HUDEP-2 (cell line): ENCODE results near the gene CNTNAP2.

Source experiments
- DNase-seq, 76 experiments: peaks; one replicate each; lab custom pipeline; 2025; ENCODE audit not compliant: unreplicated experiment in 76 of 76; lab: John Stamatoyannopoulos, UW

CNTNAP2 gene

DNA sequence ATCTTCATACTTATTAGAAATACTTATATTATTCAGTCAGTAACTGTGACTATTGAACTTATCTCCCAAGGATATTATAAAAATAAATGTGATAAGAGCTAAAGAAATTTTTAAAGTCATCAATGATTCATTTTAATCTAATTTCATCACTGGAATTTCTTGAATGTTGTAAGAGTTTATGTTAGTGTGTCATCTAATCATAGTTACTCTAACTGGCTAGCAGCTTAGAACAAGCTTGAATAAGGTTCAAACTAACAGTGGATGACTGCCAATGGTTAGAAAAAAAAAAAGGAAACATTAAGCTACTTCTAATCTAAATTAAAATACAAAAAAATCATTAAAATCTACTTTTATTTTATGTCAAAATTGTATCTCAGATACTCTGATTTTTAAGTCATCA lies 1066.3 kb downstream of the CNTNAP2 start:
- DNase-seq = no peak

GRCh38 chr7:147183276-147183675 lies 1066.7 kb downstream of the CNTNAP2 start:
- DNase-seq = no peak

DNA sequence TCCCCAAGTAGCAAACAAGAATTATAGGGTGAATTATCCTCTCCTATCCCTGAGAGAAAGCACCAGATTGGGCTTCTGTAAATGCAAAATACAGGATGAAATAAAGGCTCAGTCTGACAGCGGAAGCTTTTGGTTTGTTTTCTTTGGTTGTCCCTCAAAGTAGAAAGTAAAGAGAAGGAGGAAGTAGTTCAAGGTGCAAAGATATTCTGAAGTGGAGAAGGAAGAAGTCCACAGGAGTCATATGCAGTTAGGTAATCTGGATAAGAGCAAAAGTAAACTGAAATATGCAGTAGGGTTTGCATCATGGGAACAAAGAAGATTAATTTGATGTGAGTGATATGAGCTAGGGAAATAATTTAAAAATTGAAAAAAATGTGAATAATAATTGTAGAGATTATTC lies 1071.9 kb downstream of the CNTNAP2 start:
- no peak for DNase-seq

DNA sequence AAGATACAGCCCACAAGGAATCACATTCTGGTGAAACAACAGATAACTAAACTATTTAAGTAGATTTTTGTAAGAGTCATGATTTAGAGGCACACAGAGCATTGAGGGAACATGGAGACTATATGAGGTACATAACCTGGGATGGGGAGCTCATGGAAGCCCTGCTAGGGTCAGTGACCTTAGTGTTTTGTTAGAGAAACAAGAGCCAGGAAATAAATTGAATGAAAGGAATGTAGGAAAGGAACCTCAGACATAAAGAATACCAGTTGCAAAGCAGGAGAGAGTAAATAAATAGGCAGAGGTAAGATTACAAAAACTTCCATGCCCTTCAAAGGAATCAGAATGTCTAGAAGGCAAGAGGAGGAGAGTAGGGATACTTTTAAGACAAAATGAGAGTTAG lies 1076.9 kb downstream of the CNTNAP2 start:
- no peak for DNase-seq

DNA sequence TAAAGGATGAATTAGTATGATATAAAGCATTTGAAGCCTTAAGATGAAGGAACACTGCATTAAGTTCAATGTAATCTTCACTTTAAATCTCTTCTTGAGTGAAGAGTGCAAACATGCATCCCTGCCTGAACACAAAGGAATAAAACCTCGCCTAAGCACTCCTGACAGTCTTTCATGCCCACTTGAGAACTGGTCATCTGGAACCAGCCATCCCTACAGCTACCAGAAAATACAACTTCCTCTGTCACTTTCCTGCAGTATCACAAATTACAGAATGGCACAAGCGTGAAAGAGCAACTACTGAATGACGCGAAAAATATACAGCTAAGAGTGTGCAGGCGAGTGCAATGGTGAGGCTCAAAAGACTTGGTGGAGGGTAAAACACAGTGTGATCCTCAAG lies 1079.9 kb downstream of the CNTNAP2 start:
- no peak for DNase-seq

GRCh38 chr7:147197006-147197405 lies 1080.4 kb downstream of the CNTNAP2 start:
- DNase-seq = peak in 1 of 76 experiments; percentile 0

DNA sequence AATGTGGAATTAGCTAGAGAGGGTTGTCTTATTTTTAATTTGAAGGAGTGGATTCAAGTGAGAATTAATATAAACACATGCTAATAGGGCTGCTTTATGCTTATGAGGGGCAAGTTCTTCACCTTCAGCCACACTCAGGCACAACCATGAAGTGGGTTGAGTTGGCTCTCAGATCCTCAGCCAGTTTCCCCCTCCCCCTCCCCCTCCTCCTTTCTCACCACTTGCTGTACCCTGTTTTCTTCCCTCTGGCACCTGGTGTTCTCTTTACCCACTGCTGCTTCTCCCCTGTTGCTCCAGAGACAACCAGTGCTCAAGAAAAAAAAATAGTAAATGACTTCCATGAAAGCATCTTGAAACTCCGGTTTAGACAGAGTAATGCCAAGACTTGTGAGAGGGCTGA lies 1083.3 kb downstream of the CNTNAP2 start:
- no peak for DNase-seq

DNA sequence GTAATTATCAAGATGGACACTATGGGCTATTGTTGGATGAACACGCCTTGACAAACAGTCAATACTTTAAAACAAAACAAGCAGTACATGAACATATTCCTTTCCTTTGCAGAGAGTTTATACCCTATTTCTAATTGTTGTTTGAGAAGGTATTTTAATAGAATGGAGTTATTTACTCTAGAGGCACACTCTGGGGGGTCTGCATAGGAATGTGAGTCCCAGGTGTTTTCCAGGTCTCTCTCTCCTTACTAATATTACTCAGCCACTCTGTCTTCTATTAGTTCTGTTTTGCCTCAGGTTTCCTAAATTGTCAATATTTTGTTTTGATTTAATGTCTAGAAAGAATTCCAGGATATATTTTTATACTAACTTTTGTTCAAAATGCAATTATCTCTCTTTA lies 1091.4 kb downstream of the CNTNAP2 start:
- no peak for DNase-seq

DNA sequence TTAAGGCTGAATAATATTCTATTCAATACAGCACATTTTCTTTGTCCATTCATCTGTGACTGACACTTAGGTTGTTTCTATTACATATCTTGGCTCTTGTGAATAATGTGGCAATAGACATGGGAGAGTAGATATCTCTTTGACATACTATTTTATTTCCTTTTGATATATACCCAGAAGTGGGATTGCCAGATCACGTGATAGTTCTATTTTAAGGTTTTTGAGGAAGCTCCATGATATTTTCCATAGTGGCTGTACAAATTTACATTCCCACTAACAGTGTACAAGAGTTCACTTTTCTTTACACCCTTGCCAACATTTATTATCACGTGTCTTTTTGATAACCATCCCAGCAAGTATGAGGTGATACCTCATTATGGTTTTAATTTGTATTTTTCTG lies 1114.7 kb downstream of the CNTNAP2 start:
- DNase-seq = no peak

GRCh38 chr7:147235645-147236382 lies 1119.2 kb downstream of the CNTNAP2 start:
- no peak for DNase-seq

DNA sequence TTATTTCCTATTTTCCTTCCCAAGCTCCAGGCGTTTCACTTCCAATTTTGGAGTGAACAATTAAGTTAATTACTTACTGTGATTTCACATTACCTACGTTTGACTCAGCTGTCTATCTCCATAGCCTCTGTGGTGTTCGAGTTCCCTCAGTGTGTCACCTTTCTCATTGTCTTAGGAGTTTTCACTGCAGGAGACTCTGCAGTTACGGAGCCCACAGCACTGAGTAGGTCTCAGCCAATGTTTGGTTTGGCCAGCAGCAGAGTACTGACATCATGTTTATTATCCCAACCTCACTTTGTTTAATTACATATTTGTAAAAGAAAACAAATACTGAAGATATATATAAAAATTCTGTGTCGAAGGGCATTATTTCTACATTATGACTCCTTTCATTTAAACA lies 1123.9 kb downstream of the CNTNAP2 start:
- DNase-seq = no peak

DNA sequence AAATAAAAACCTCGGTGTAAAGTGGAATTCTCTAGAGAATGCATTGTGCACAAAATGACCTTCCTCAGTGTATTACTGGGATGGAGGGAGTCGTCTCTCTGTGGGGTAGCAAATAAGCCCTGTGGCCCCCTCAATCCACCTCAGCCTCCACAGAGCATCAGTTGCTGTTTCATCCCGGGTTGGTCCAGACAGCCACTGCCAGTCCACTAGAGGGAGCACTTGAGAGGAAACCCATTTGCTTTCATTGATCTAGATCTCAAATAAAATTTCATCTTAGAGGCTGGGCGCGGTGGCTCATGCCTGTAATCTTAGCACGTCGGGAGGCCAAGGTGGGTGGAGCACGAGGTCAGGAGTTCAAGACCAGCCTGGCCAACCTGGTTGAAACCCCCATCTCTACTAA lies 1128.7 kb downstream of the CNTNAP2 start:
- peak in 9 of 76 experiments; percentile 0 to 23 (median 3) for DNase-seq

DNA sequence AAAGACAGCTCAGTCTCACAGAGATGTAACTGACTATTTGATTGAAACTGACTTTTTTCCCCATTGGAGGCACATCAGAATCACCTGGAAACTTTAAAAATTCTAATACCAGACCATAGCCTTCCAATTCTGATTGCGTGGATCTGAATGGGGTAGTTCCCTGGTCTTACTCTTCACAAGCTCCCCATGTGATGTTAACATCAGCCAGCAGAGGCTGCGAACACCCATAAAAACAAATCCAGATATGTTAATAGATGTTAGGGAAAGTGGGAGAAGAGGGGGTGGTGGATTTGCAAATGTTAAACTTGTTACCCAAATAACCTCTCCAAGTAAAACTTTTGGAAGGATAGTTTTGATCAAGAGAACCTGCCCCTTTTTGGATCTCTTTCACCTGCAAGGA lies 1133.4 kb downstream of the CNTNAP2 start:
- no peak for DNase-seq

DNA sequence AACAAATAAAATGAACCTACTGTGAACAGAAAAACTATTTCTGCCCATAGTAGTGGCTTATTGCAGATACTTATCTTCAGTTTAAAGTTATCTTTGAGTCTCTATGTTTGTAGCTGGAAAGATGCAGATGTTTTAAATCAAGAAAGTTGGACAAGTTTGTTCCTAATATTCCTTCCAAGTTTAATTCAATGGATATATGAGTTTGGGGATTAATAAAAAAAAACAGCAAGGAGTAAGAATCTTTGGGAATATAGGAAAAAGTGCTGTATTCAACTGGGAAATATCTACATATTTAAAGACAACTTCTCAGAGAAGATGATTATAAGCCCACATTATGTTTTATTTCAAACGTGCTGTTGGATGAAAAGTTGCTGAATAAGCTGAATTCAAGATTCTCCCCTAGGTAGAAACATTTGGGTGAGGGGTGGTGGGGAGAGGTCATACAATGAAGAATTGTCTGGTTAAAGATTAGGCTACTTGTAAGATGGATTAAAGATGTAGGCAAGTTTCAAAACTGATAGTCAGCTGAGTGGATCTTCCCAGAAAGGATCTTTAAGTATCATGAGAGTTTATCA lies 1135.2 kb downstream of the CNTNAP2 start:
- DNase-seq = no peak

GRCh38 chr7:147261693-147262092 lies 1145.1 kb downstream of the CNTNAP2 start:
- DNase-seq = no peak

DNA sequence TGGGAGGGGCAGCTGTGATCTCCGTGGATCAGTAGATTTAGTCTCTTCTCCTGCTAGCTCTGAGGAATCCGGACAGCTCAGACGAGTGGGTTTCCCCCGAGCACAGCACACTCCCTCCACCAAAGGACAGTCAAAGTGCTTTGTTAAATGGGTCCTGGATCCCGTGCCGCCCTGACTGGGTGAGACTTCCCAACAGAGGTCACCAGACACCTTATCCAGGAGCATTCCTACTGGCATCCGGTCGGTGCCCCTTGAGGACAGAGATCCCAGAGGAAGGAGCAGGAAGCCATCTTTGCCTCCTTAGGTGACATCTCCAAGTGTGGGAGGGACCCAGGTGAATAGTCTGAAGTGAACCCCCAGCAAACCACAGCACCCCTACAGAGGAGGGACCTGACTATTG lies 1148.9 kb downstream of the CNTNAP2 start:
- no peak for DNase-seq

GRCh38 chr7:147276106-147276505 lies 1159.5 kb downstream of the CNTNAP2 start:
- no peak for DNase-seq

- DNase-seq = no peak
Measured at GRCh38 chr7:147276783-147277370, 1160.3 kb downstream of the CNTNAP2 start.

DNA sequence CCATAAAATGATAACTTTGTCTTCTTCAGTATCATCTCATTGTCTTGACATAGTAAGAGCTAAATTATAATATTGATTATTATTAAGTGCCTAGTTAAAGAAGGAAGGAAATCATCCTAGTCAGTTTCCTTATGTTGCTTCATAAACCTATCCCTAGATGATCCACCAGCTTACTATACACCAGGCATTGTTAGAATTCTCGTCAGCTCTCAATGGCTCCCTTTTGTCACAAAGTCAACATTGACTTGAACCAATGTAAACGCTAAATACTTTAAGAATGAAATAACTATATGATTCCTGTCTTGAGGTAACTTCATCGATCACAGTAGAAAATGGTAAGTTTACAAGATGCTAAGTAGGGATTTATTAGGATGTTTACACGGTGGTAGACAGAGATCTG lies 1162.9 kb downstream of the CNTNAP2 start:
- DNase-seq = no peak

DNA sequence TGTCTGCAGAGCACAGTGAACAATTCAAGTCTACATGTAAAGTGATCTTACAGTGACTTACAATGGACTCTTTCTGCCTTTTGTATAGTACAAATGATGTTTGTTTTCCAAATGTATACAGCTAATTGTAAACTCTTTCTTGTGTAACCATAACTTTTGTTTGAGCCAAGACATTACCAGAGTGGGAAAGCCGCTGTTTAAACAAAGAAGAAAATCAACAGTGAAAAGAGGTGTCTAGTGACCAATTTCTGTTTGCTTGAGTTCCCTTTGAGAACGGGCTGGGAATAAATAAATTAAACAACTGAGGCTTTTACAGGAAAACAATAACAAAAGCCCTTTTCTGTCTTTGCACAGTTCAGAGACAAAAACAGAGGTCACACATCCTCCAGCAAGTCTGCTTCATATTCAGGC lies 1163.4 kb downstream of the CNTNAP2 start:
- no peak for DNase-seq

- no peak for DNase-seq
Measured at GRCh38 chr7:147282204-147282603, 1165.6 kb downstream of the CNTNAP2 start.

DNA sequence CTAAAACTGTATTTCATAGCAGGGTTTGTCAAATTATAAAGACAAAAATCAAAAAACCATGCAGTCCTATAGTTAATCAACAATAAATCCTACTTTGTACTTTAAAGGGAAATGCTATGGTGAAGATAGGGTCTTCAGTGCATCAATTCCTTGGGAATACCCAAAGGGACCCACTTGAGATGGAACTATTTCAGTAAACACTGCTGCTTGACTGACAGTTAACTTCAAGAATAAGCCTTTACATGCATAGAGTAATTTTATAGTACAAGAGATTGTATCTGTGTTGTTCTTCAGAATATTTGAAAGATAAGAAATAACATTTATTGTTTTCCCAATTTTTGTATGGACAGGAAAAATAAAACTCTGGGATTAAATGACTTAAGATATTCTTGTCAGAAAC lies 1179.6 kb downstream of the CNTNAP2 start:
- no peak for DNase-seq
